H1 (cell line): ENCODE results near the gene IFITM2. TPM values are rescaled to one million over a fixed set of nuclear protein-coding genes. Genes with fewer than 3 reads are reported as not detected.
"Not testable (repeated sequence)": the region's sequence is repeated elsewhere in the genome, so short reads cannot be mapped to it uniquely, and the experiment has no call there.

Experiments
- CTCF ChIA-PET: fragments of 300-600 bp; sonication (Branson Sonifier 250); formaldehyde crosslinking; loops from one replicate; lab custom pipeline; 2021; ENCODE audit not compliant: partially characterized antibody; lab: Charles Lee
- POLR2A ChIA-PET: fragments of 300-600 bp; sonication (Branson Sonifier 250); formaldehyde crosslinking; loops from one replicate; lab custom pipeline; 2021; ENCODE audit warnings: inconsistent platforms; ENCODE audit not compliant: partially characterized antibody; lab: Charles Lee
- DNase-seq, 2 experiments: peaks; one replicate each; pipeline versions ENCODE4 v3.0.0 to v3.0.0-alpha.2; 2010 to 2022; ENCODE audit warnings: low spot score in 2 of 2, low read depth in 1 of 2, mixed read lengths in 1 of 2
- FAIRE-seq: peaks from 2 replicates; lab custom pipeline; 2011; peaks lifted over from hg19 to GRCh38; lab: Jason Lieb, UNC
- H2AFZ ChIP-seq: 2 replicates; pipeline ENCODE4 v1.8.1; 2012; ENCODE audit warnings: low read length, inconsistent platforms
- H2AK5ac ChIP-seq: 2 replicates; pipeline ENCODE4 v1.6.1; 2013; ENCODE audit warnings: low read depth, low read length
- H2BK120ac ChIP-seq: replicated peaks from 2 replicates; pipeline ENCODE3; 2013; ENCODE audit warnings: low read depth, low read length, inconsistent platforms
- H2BK12ac ChIP-seq: 2 replicates; pipeline ENCODE4 v1.6.1; 2013; ENCODE audit warnings: low read depth, low read length
- H2BK15ac ChIP-seq: 2 replicates; pipeline ENCODE4 v1.6.1; 2013; ENCODE audit warnings: low read length
- H2BK20ac ChIP-seq: 2 replicates; pipeline ENCODE4 v1.6.1; 2013; ENCODE audit warnings: low read length
- H2BK5ac ChIP-seq: 2 replicates; pipeline ENCODE4 v1.6.1; 2013; ENCODE audit warnings: low read depth, low read length
- H3K14ac ChIP-seq: 2 replicates; pipeline ENCODE4 v1.6.1; 2013; ENCODE audit warnings: inconsistent platforms; ENCODE audit not compliant: insufficient read length
- H3K18ac ChIP-seq: 2 replicates; pipeline ENCODE4 v1.6.1; 2013; ENCODE audit warnings: low read length; ENCODE audit errors: extremely low read depth
- H3K23ac ChIP-seq: 2 replicates; pipeline ENCODE4 v1.6.1; 2013; ENCODE audit warnings: inconsistent platforms; ENCODE audit not compliant: insufficient read length
- H3K23me2 ChIP-seq: 2 replicates; pipeline ENCODE4 v1.6.1; 2013; ENCODE audit warnings: low read depth, low read length
- H3K27ac ChIP-seq: 2 replicates; pipeline ENCODE4 v1.6.1; 2011; ENCODE audit warnings: low read depth, low read length, inconsistent platforms
- H3K27me3 ChIP-seq, 4 experiments: replicated peaks in 1 of 4; 1 replicate in 1 of 4; 2 replicates in 3 of 4; pipeline versions ENCODE4 v1.6.1 to v1.8.1; 2011 to 2013; ENCODE audit warnings: low read length in 3 of 4, mild to moderate bottlenecking in 3 of 4, inconsistent platforms in 2 of 4, mixed read lengths in 2 of 4, moderate library complexity in 1 of 4; ENCODE audit not compliant: control insufficient read depth in 3 of 4, insufficient read depth in 3 of 4; ENCODE audit errors: extremely low read depth in 1 of 4
- H3K36me3 ChIP-seq, 4 experiments: 2 replicates each; pipeline versions ENCODE4 v1.6.1 to v1.8.1; 2011 to 2013; ENCODE audit warnings: mild to moderate bottlenecking in 4 of 4, low read length in 3 of 4, moderate library complexity in 2 of 4, control low read depth in 1 of 4, inconsistent platforms in 1 of 4; ENCODE audit not compliant: insufficient read depth in 4 of 4, control insufficient read depth in 2 of 4
- H3K4ac ChIP-seq: replicated peaks from 2 replicates; pipeline ENCODE3; 2013; ENCODE audit warnings: low read length, low read depth, mixed read lengths, inconsistent platforms; ENCODE audit not compliant: insufficient read length
- H3K4me1 ChIP-seq, 4 experiments: replicated peaks in 1 of 4; 1 replicate in 1 of 4; 2 replicates in 3 of 4; pipeline versions ENCODE4 v1.6.1 to v1.8.1; 2011 to 2013; ENCODE audit warnings: low read length in 3 of 4, inconsistent platforms in 2 of 4, mixed read lengths in 1 of 4; ENCODE audit not compliant: insufficient read depth in 4 of 4, control insufficient read depth in 3 of 4
- H3K4me2 ChIP-seq, 2 experiments: 2 replicates each; pipeline versions ENCODE4 v1.6.1 to v1.8.1; 2011 to 2013; ENCODE audit warnings: low read depth in 2 of 2, low read length in 2 of 2, control low read depth in 1 of 2, inconsistent platforms in 1 of 2, mild to moderate bottlenecking in 1 of 2; ENCODE audit not compliant: insufficient read depth in 1 of 2
- H3K4me3 ChIP-seq, 4 experiments: fragments of 200-600, 300-600 bp in 1 of 4; sonication (generic), shearing (Covaris generic), sonication (Bioruptor Twin) in 1 of 4; 2 replicates each; pipeline versions ENCODE4 v1.5.1 to v1.8.1; 2011 to 2016; ENCODE audit warnings: low read length in 4 of 4, low read depth in 3 of 4, control low read depth in 2 of 4, inconsistent platforms in 2 of 4, mild to moderate bottlenecking in 2 of 4, mixed read lengths in 1 of 4, moderate library complexity in 1 of 4; ENCODE audit not compliant: insufficient read depth in 2 of 4; ENCODE audit errors: extremely low read depth in 1 of 4
- H3K56ac ChIP-seq: replicated peaks from 2 replicates; pipeline ENCODE3; 2013; ENCODE audit warnings: low read depth, mild to moderate bottlenecking, mixed read lengths, low read length, inconsistent platforms; ENCODE audit not compliant: insufficient read length
- H3K79me1 ChIP-seq: 2 replicates; pipeline ENCODE4 v1.6.1; 2013; ENCODE audit warnings: low read depth, low read length, control low read depth
- H3K79me2 ChIP-seq, 2 experiments: 2 replicates each; pipeline versions ENCODE4 v1.6.1 to v1.8.1; 2012 to 2013; ENCODE audit warnings: low read length in 2 of 2, mild to moderate bottlenecking in 2 of 2, inconsistent platforms in 1 of 2; ENCODE audit not compliant: insufficient read depth in 2 of 2, control insufficient read depth in 1 of 2
- H3K9ac ChIP-seq, 4 experiments: replicated peaks in 1 of 4; 1 replicate in 1 of 4; 2 replicates in 3 of 4; pipeline versions ENCODE4 v1.6.1 to v1.8.1; 2011 to 2013; ENCODE audit warnings: low read depth in 3 of 4, low read length in 3 of 4, control low read depth in 2 of 4, mild to moderate bottlenecking in 2 of 4, moderate library complexity in 2 of 4, inconsistent platforms in 1 of 4; ENCODE audit errors: extremely low read depth in 1 of 4
- H3K9me3 ChIP-seq, 2 experiments: 2 replicates each; pipeline versions ENCODE4 v1.6.1 to v1.8.1; 2012 to 2013; ENCODE audit warnings: mild to moderate bottlenecking in 2 of 2, moderate library complexity in 2 of 2, control low read depth in 1 of 2, inconsistent platforms in 1 of 2, low read depth in 1 of 2, low read length in 1 of 2, mixed read lengths in 1 of 2; ENCODE audit not compliant: insufficient read depth in 2 of 2
- H4K20me1 ChIP-seq, 2 experiments: replicated peaks in 1 of 2; 2 replicates each; pipeline versions ENCODE3 to v1.8.1; 2011 to 2013; ENCODE audit warnings: inconsistent platforms in 2 of 2, low read length in 2 of 2, mild to moderate bottlenecking in 1 of 2; ENCODE audit not compliant: insufficient read depth in 2 of 2, control insufficient read depth in 1 of 2
- H4K5ac ChIP-seq: 2 replicates; pipeline ENCODE4 v1.6.1; 2013; ENCODE audit warnings: low read length, low read depth, mixed read lengths, inconsistent platforms; ENCODE audit not compliant: insufficient read length
- H4K8ac ChIP-seq: 2 replicates; pipeline ENCODE4 v1.8.0; 2013; ENCODE audit warnings: mild to moderate bottlenecking, moderate library complexity, low read length, inconsistent platforms; ENCODE audit not compliant: insufficient read depth; ENCODE audit errors: extremely low read depth
- H4K91ac ChIP-seq: replicated peaks from 2 replicates; pipeline ENCODE3; 2013; ENCODE audit warnings: low read length, mixed read lengths, inconsistent platforms; ENCODE audit not compliant: insufficient read length
- WGBS, 2 experiments: shearing (Covaris generic) in 1 of 2; methylation state at CpG; one replicate each; pipeline versions ENCODE4 v1.1.6 to v1.1.7; 2013 to 2015; ENCODE audit warnings: low lambda C conversion rate in 2 of 2, mixed read lengths in 2 of 2, inconsistent platforms in 1 of 2, low coverage in 1 of 2, missing lambda C conversion rate in 1 of 2; ENCODE audit not compliant: insufficient replicate concordance in 2 of 2, insufficient coverage in 1 of 2, insufficient read length in 1 of 2; ENCODE audit errors: extremely low coverage in 1 of 2, missing lambda C conversion rate in 1 of 2; 5-methylcytosine and 5-hydroxymethylcytosine counted together
- polyA plus RNA-seq, 7 experiments: library from polyadenylated mRNA; depleted of rRNA in 3 of 7; stranded (reverse) in 5 of 7; unstranded in 2 of 7; fragments of >200 nt in 5 of 7; fragments of 200-250 nt in 2 of 7; gene quantifications; 1 replicate in 5 of 7; 2 replicates in 1 of 7; 4 replicates in 1 of 7; pipeline versions ENCODE4 v1.2.1 to v1.2.3, GENCODE V29; 2011 to 2013; ENCODE audit warnings: missing spikeins in 2 of 7, mixed read lengths in 2 of 7
- total RNA-seq: library from RNA; stranded (reverse); fragmentation: NEBNext Ultra II Directional; extraction: Animal tissue kit (Norgen Biotek cat#: 25700); gene quantifications from 2 replicates; pipeline ENCODE4 v1.2.1, GENCODE V29; 2021

The IFITM2 gene
- total and polyA plus RNA-seq, 2 of the 8 experiments (the other 6 are each of a cell fraction or from before 2014, with no cell fraction given), result 399 to 764 TPM

GRCh38 chr11:349270-349954 is 41.8 kb downstream of the IFITM2 start:
- Histone ChIP-seq H3K56ac (peak overlapping the region; percentile 99), H2BK15ac (peak overlapping the region; percentile 48), H2BK12ac (peak overlapping the region; percentile 92; the same call in 1 of the 2 replicates), H2AK5ac (0 out of 2 replicates have a peak overlapping the region, but pooled peaks have one; percentile 95)
- not testable (repeated sequence) for H3K4me1 ChIP-seq, H3K23me2 ChIP-seq, FAIRE-seq, H3K18ac ChIP-seq, H2AFZ ChIP-seq, H2BK20ac ChIP-seq, H4K8ac ChIP-seq, H3K79me2 ChIP-seq, DNase-seq, H3K9me3 ChIP-seq, H3K4ac ChIP-seq, H3K23ac ChIP-seq, H4K91ac ChIP-seq, H3K4me3 ChIP-seq, H3K14ac ChIP-seq, H3K27me3 ChIP-seq, H3K27ac ChIP-seq, H4K20me1 ChIP-seq, H3K36me3 ChIP-seq, H3K4me2 ChIP-seq, H4K5ac ChIP-seq, H2BK5ac ChIP-seq, H3K9ac ChIP-seq, H3K79me1 ChIP-seq, H2BK120ac ChIP-seq
- ChIA-PET POLR2A (interaction anchor here (0.8 to 1.9 kb wide), 6 partner anchors 10 to 37 kb away, joined by 3 to 8 read pairs (median 3); no protein-coding TSS in a partner anchor), CTCF (interaction anchor here (0.6 to 1.2 kb wide), 6 partner anchors 11 to 99 kb away, joined by 3 to 7 read pairs (median 3); no protein-coding TSS in a partner anchor)
- WGBS, 2 experiments, result 94% methylated on average over 7 of the region's 8 CpGs; no CpG with 5 or more reads in 1 of the 2 experiments
